Panc1 (cell line): Measurements from ENCODE around the gene SH2D5.

Experiments used
- CTCF ChIP-seq: fragments of 450-650 bp; IDR thresholded peaks from 2 replicates; pipeline ENCODE4 v1.5.1; 2017; ENCODE audit warnings: mild to moderate bottlenecking
- POLR2AphosphoS5 ChIP-seq: IDR thresholded peaks from 2 replicates; pipeline ENCODE4 v1.6.1; 2012; ENCODE audit warnings: mild to moderate bottlenecking, low read depth, low read length, moderate library complexity
- SIN3A ChIP-seq: IDR thresholded peaks from 2 replicates; pipeline ENCODE4 v1.6.1; 2012; ENCODE audit warnings: low read depth, mild to moderate bottlenecking, low read length, moderate library complexity, borderline replicate concordance; ENCODE audit not compliant: insufficient read depth
- TCF7L2 ChIP-seq: IDR thresholded peaks from 2 replicates; pipeline ENCODE4 v1.6.1; 2011; ENCODE audit warnings: mild to moderate bottlenecking, low read depth, low read length, inconsistent platforms
- TF ChIP-seq, protein P1 (sequence below), 2 experiments: IDR thresholded peaks; 2 replicates each; pipeline ENCODE4 v1.6.1; 2011 to 2012; ENCODE audit warnings: low read depth in 2 of 2, control low read depth in 1 of 2, low read length in 1 of 2, mild to moderate bottlenecking in 1 of 2, moderate library complexity in 1 of 2; ENCODE audit not compliant: insufficient read depth in 1 of 2

DNA sequence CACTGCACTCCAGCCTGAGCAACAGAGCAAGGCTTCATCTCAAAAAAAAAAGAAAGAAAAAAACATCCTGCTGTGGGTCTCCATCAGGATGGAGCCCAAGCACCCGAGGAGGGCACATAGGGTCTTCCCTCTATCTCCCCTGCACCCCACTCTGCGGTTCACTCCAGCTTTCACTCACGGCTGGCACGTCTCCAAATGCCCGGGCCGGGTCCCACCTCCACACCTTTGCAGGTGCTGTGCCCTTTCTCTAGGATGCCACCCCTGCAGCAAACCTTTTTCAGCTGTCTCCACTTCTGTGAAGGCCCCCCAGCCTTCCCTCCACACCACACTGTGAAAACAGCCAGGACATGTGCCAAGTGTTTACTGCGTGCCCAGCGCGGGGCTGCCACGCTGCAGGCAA is 48.9 kb downstream of the SH2D5 start:
- TF ChIP-seq CTCF = no peak
- no peak for TF ChIP-seq POLR2AphosphoS5
- TF ChIP-seq SIN3A = no peak
- no peak for TF ChIP-seq TCF7L2
- TF ChIP-seq, protein P1, sequence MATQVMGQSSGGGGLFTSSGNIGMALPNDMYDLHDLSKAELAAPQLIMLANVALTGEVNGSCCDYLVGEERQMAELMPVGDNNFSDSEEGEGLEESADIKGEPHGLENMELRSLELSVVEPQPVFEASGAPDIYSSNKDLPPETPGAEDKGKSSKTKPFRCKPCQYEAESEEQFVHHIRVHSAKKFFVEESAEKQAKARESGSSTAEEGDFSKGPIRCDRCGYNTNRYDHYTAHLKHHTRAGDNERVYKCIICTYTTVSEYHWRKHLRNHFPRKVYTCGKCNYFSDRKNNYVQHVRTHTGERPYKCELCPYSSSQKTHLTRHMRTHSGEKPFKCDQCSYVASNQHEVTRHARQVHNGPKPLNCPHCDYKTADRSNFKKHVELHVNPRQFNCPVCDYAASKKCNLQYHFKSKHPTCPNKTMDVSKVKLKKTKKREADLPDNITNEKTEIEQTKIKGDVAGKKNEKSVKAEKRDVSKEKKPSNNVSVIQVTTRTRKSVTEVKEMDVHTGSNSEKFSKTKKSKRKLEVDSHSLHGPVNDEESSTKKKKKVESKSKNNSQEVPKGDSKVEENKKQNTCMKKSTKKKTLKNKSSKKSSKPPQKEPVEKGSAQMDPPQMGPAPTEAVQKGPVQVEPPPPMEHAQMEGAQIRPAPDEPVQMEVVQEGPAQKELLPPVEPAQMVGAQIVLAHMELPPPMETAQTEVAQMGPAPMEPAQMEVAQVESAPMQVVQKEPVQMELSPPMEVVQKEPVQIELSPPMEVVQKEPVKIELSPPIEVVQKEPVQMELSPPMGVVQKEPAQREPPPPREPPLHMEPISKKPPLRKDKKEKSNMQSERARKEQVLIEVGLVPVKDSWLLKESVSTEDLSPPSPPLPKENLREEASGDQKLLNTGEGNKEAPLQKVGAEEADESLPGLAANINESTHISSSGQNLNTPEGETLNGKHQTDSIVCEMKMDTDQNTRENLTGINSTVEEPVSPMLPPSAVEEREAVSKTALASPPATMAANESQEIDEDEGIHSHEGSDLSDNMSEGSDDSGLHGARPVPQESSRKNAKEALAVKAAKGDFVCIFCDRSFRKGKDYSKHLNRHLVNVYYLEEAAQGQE (IDR thresholded peaks at IDR 0.05; ENCODE audit: insufficient read depth in 1 of 2, low read depth in 2 of 2, low read length in 1 of 2) = no peak
